Sigmoid colon (tissue), 4 donors: ENCODE results near the gene IRX4.

Source experiments
- POLR2AphosphoS5 ChIP-seq, 4 donors: sonication (generic); formaldehyde crosslinking; IDR thresholded peaks; one replicate each; pipeline ENCODE4 v1.6.1; 2017; ENCODE audit warnings: antibody characterized with exemption in 4 of 4
- TF ChIP-seq, protein P1 (sequence below), 4 experiments: fragments of 450-650 bp in 3 of 4; fragments of 200-600 bp in 1 of 4; IDR thresholded peaks; one replicate each; pipeline ENCODE4 v1.5.1; 2016 to 2019; ENCODE audit warnings: antibody characterized with exemption in 4 of 4, mild to moderate bottlenecking in 3 of 4, moderate library complexity in 2 of 4

GRCh38 chr5:1840071-1840547 lies 42.6 kb downstream of the IRX4 start:
- no peak for TF ChIP-seq POLR2AphosphoS5 (IDR thresholded peaks at IDR 0.05)
- TF ChIP-seq, protein P1, sequence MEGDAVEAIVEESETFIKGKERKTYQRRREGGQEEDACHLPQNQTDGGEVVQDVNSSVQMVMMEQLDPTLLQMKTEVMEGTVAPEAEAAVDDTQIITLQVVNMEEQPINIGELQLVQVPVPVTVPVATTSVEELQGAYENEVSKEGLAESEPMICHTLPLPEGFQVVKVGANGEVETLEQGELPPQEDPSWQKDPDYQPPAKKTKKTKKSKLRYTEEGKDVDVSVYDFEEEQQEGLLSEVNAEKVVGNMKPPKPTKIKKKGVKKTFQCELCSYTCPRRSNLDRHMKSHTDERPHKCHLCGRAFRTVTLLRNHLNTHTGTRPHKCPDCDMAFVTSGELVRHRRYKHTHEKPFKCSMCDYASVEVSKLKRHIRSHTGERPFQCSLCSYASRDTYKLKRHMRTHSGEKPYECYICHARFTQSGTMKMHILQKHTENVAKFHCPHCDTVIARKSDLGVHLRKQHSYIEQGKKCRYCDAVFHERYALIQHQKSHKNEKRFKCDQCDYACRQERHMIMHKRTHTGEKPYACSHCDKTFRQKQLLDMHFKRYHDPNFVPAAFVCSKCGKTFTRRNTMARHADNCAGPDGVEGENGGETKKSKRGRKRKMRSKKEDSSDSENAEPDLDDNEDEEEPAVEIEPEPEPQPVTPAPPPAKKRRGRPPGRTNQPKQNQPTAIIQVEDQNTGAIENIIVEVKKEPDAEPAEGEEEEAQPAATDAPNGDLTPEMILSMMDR (IDR thresholded peaks at IDR 0.05), result no peak
